IMR-90 (cell line): ENCODE results near the gene PPP1R1C. TPM values are rescaled to one million over a fixed set of nuclear protein-coding genes. Genes with fewer than 3 reads are reported as not detected.

Experiments
- ATAC-seq: fragments of 200-7000 bp; cut with Tn5 transposase; 2 replicates; pipeline ENCODE4 v1.9.1; 2020; ENCODE audit warnings: low read depth, mild to moderate bottlenecking, moderate library complexity
- BruUV-seq: library from RNA; stranded (reverse); fragments of 400-500 nt; replicated peaks from 2 replicates; lab custom pipeline; 2021; lab: Mats Ljungman, UMichigan
- CTCF ChIA-PET: fragments of 300-600 bp; formaldehyde crosslinking; extraction: SDS; loops from one replicate; lab custom pipeline; 2021; ENCODE audit warnings: antibody characterized with exemption; lab: Yijun Ruan, JAX
- POLR2A ChIA-PET: fragments of 300-600 bp; sonication (Branson Sonifier 250); formaldehyde crosslinking; loops from one replicate; lab custom pipeline; 2022; ENCODE audit warnings: antibody characterized with exemption; ENCODE audit not compliant: unreplicated experiment; lab: Charles Lee
- DNase-seq: peaks from one replicate; pipeline ENCODE4 v3.0.0; 2013
- H2AFZ ChIP-seq: replicated peaks from 2 replicates; pipeline ENCODE3; 2013; ENCODE audit warnings: low read length, mild to moderate bottlenecking; ENCODE audit not compliant: poor library complexity
- H2AK5ac ChIP-seq: 2 replicates; pipeline ENCODE4 v1.6.1; 2013; ENCODE audit warnings: low read depth, low read length, inconsistent platforms
- H2AK9ac ChIP-seq: replicated peaks from 2 replicates; pipeline ENCODE3; 2013; ENCODE audit warnings: mild to moderate bottlenecking, low read depth, low read length, moderate library complexity; ENCODE audit not compliant: poor library complexity
- H2BK120ac ChIP-seq: 2 replicates; pipeline ENCODE4 v1.6.1; 2013; ENCODE audit warnings: low read depth, low read length, inconsistent platforms
- H2BK15ac ChIP-seq: 3 replicates; pipeline ENCODE4 v1.6.1; 2013; ENCODE audit warnings: low read depth, low read length, inconsistent platforms
- H2BK20ac ChIP-seq: 2 replicates; pipeline ENCODE4 v1.6.1; 2013; ENCODE audit warnings: low read depth, mild to moderate bottlenecking, inconsistent platforms, low read length, moderate library complexity
- H2BK5ac ChIP-seq: 2 replicates; pipeline ENCODE4 v1.6.1; 2013; ENCODE audit warnings: mild to moderate bottlenecking, low read depth, low read length, inconsistent platforms; ENCODE audit not compliant: poor library complexity, severe bottlenecking
- H3K14ac ChIP-seq: replicated peaks from 2 replicates; pipeline ENCODE4 v1.6.1; 2013; ENCODE audit warnings: low read depth, low read length, inconsistent platforms
- H3K18ac ChIP-seq: 2 replicates; pipeline ENCODE4 v1.6.1; 2013; ENCODE audit warnings: low read depth, low read length, control low read depth
- H3K23ac ChIP-seq: 2 replicates; pipeline ENCODE4 v1.6.1; 2013; ENCODE audit warnings: low read depth, low read length, inconsistent platforms
- H3K27ac ChIP-seq: 2 replicates; pipeline ENCODE4 v1.5.1; 2013; ENCODE audit warnings: mild to moderate bottlenecking, control low read depth, low read length; ENCODE audit not compliant: insufficient read depth
- H3K27me3 ChIP-seq: 2 replicates; pipeline ENCODE4 v1.6.1; 2013; ENCODE audit warnings: low read length; ENCODE audit not compliant: control insufficient read depth, insufficient read depth
- H3K36me3 ChIP-seq: 2 replicates; pipeline ENCODE4 v1.6.1; 2013; ENCODE audit warnings: low read length, mixed read lengths; ENCODE audit not compliant: control insufficient read depth, insufficient read depth
- H3K4ac ChIP-seq: 2 replicates; pipeline ENCODE4 v1.6.1; 2013; ENCODE audit warnings: low read depth, low read length, inconsistent platforms
- H3K4me1 ChIP-seq: 2 replicates; pipeline ENCODE4 v1.6.1; 2013; ENCODE audit warnings: low read length, mixed read lengths; ENCODE audit not compliant: control insufficient read depth, insufficient read depth
- H3K4me2 ChIP-seq: 2 replicates; pipeline ENCODE4 v1.6.1; 2013; ENCODE audit warnings: low read depth, mild to moderate bottlenecking, control low read depth, low read length, moderate library complexity
- H3K4me3 ChIP-seq: 2 replicates; pipeline ENCODE4 v1.5.1; 2013; ENCODE audit warnings: low read depth, mild to moderate bottlenecking, control low read depth, low read length, moderate library complexity; ENCODE audit not compliant: insufficient read depth
- H3K56ac ChIP-seq: 2 replicates; pipeline ENCODE4 v1.6.1; 2013; ENCODE audit warnings: low read length, inconsistent platforms; ENCODE audit not compliant: insufficient read depth; ENCODE audit errors: extremely low read depth
- H3K79me1 ChIP-seq, 2 experiments: 2 replicates each; pipeline ENCODE4 v1.6.1; 2013; ENCODE audit warnings: low read length in 2 of 2, inconsistent platforms in 1 of 2, low read depth in 1 of 2
- H3K9ac ChIP-seq: 2 replicates; pipeline ENCODE4 v1.6.1; 2013; ENCODE audit warnings: low read depth, low read length, control low read depth
- H3K9me1 ChIP-seq: 2 replicates; pipeline ENCODE4 v1.6.1; 2013; ENCODE audit warnings: low read length, inconsistent platforms; ENCODE audit not compliant: insufficient read depth
- H3K9me3 ChIP-seq: 2 replicates; pipeline ENCODE4 v1.6.1; 2013; ENCODE audit warnings: low read length; ENCODE audit not compliant: control insufficient read depth, insufficient read depth
- H4K20me1 ChIP-seq: 2 replicates; pipeline ENCODE4 v1.6.1; 2013; ENCODE audit warnings: low read length, inconsistent platforms; ENCODE audit not compliant: insufficient read depth
- H4K5ac ChIP-seq: 2 replicates; pipeline ENCODE4 v1.6.1; 2013; ENCODE audit warnings: mild to moderate bottlenecking, low read depth, low read length, control low read depth
- H4K8ac ChIP-seq, 2 experiments: 2 replicates each; pipeline ENCODE4 v1.6.1; 2013; ENCODE audit warnings: low read depth in 2 of 2, low read length in 2 of 2, control low read depth in 1 of 2, inconsistent platforms in 1 of 2
- H4K91ac ChIP-seq: 2 replicates; pipeline ENCODE4 v1.6.1; 2013; ENCODE audit warnings: low read depth, low read length, inconsistent platforms; ENCODE audit not compliant: insufficient read depth
- BHLHE40 ChIP-seq: fragments of 150-350 bp; IDR thresholded peaks from 2 replicates; pipeline ENCODE4 v1.6.1; 2016; ENCODE audit warnings: mild to moderate bottlenecking, low read depth, low read length
- CEBPB ChIP-seq: IDR thresholded peaks from 2 replicates; pipeline ENCODE4 v1.6.1; 2012; ENCODE audit warnings: low read depth, low read length, improper control_type of control experiment
- CHD1 ChIP-seq: IDR thresholded peaks from 2 replicates; pipeline ENCODE4 v1.6.1; 2012; ENCODE audit warnings: low read depth, low read length, improper control_type of control experiment
- NFE2L2 ChIP-seq: fragments of 150-350 bp; IDR thresholded peaks from 2 replicates; pipeline ENCODE4 v1.6.1; 2016; ENCODE audit warnings: low read depth, mild to moderate bottlenecking, low read length
- POLR2A ChIP-seq: IDR thresholded peaks from 2 replicates; pipeline ENCODE4 v1.6.1; 2012; ENCODE audit warnings: mild to moderate bottlenecking, low read depth, low read length
- RFX5 ChIP-seq: IDR thresholded peaks from 2 replicates; pipeline ENCODE4 v1.8.0; 2012; ENCODE audit warnings: low read depth, mild to moderate bottlenecking, low read length, moderate library complexity
- SMC3 ChIP-seq: fragments of 150-350 bp; IDR thresholded peaks from 2 replicates; pipeline ENCODE4 v1.6.1; 2016; ENCODE audit warnings: low read depth, mild to moderate bottlenecking, antibody characterized with exemption, low read length, moderate library complexity
- WGBS, 2 experiments: methylation state at CpG; one replicate each; pipeline versions ENCODE4 v1.1.5 to v1.1.7; 2013; ENCODE audit warnings: missing lambda C conversion rate in 2 of 2; ENCODE audit not compliant: insufficient read length in 1 of 2; ENCODE audit errors: extremely low coverage in 2 of 2; 5-methylcytosine and 5-hydroxymethylcytosine counted together
- dilution Hi-C: fragments of 300-500 bp; cut with HindIII; formaldehyde crosslinking; loops from one replicate; pipeline ENCODE4 v1.14.3; 2018; ENCODE audit warnings: low sequenced_read_pairs; ENCODE audit not compliant: unreplicated experiment
- in situ Hi-C: fragments of 300-500 bp; cut with MboI; formaldehyde crosslinking; loops from 3 replicates; pipeline ENCODE4 v1.14.3; 2019; ENCODE audit warnings: low sequenced_read_pairs, inconsistent platforms, mixed read lengths
- intact Hi-C: fragments of 100-400 bp; cut with micrococcal nuclease; formaldehyde crosslinking; loops from 2 replicates; pipeline ENCODE4 v1.10.0; 2022
- polyA plus RNA-seq, 3 experiments: library from polyadenylated mRNA; depleted of rRNA; stranded (reverse); fragments of >200 nt; gene quantifications; 2 replicates each; pipeline ENCODE4 v1.2.3, GENCODE V29; 2012; ENCODE audit warnings: low replicate concordance in 1 of 3
- total RNA-seq: library from RNA; depleted of rRNA; stranded (reverse); fragments of >200 nt; gene quantifications from 2 replicates; pipeline ENCODE4 v1.2.3, GENCODE V29; 2012
- TF ChIP-seq, protein P1 (sequence below): conservative IDR thresholded peaks from 2 replicates; pipeline ENCODE4 v1.5.1; 2012; ENCODE audit warnings: mild to moderate bottlenecking, low read depth, low read length, improper control_type of control experiment
- TF ChIP-seq, protein P2 (sequence below): fragments of 150-350 bp; IDR thresholded peaks from 2 replicates; pipeline ENCODE4 v1.6.1; 2017; ENCODE audit warnings: mild to moderate bottlenecking, antibody characterized with exemption, low read length, low read depth

Gene PPP1R1C
- total and polyA plus RNA-seq, 2 of the 4 experiments (the other 2 are of a cell fraction), result 0.10 to 0.36 TPM

DNA sequence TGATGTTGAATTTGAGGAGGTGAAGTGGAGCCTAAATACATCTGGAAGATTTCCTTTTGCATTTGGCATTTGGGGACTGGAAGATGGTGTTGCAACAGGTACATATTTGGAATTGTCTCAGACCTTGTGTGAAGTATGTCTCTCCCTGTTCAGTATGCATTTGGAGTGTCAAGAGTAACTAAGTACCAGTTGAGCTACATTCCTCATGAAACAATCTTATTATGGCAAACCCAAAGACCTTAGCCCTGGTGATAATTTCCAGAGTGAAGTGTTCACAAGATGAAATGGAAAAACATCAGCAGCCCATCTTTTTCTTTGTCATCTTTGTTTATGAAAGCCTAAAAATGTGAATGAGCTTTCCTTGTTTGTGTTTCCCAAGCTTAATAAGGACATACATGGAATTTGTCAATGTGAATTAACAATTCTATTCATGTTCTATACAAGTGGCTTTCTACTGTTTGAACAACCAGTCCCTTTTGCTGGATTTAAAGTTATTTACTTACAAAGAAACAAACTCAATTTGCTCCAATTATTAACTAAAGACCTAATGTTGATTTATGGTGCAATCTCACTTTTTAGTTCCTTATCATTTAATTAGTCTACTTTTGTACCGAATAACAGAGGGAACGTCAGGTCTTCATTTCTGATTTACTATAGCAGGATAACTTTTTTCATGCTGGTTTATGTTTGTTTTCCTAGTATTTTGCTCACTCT, 42.1 kb upstream of the PPP1R1C start (continued):
- no peak for TF ChIP-seq BHLHE40

DNA sequence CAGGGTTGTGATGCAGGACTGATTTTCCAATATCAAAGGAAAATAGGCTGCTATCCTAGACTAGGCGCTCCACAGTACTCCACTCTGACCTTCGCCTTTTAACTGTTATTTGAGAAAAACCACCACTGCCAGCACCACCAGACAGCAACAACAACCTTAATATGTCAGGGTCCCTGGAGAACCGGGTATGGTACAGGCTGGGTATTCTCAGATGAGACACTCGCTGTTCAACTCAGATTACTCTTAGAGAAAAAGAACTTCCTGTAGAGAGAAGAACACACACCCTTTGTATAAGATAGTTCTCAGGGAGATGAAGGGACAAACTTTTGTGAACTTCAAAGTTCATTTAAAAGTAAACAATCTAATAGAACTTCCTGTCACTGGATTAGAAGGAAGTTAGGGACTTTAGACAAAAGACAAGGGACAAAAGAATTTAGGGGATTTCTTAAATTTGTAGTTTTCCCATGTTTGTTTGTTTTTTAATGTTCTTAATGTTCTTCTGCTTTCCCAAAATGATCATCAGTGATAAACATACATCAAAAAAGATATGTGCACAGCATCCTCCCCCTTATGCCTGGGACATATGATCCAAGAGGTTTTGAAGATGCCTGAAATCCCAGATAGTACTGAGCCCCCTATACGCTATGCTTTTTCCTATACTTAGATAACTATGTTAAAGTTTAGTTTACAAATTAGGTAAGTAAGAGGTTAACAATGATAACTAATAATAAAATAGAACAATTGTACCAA, 41.3 kb upstream of the PPP1R1C start:
- H2AFZ ChIP-seq, result no peak overlapping the region
- CTCF ChIA-PET, result interaction anchor here (1.0 kb wide), 1 partner anchor 11 kb away, joined by 4 read pairs; no protein-coding TSS in a partner anchor
- dilution Hi-C loops, result no loop called here

More for the DNA sequence above, 41.3 kb upstream of the PPP1R1C start:
- Histone ChIP-seq H3K9me3 (no peaks in the 10 kb centered on the region), H3K56ac (no peak overlapping the region), H4K20me1 (no peaks in the 10 kb centered on the region), H3K27ac (no peak overlapping the region), H3K27me3 (no peaks in the 10 kb centered on the region), H2BK20ac (no peak overlapping the region), H4K91ac (no peak overlapping the region), H3K9me1 (peaks cover 3% of the 10 kb centered on the region; the same call in 1 of the 2 replicates), H3K4me1 (peaks cover 1% of the 10 kb centered on the region; the same call in 1 of the 2 replicates), H2AK5ac (no peak overlapping the region), H3K4ac (no peak overlapping the region), H3K9ac (no peak overlapping the region), H3K4me2 (no peak overlapping the region), H2BK15ac (no peak overlapping the region), H4K5ac (no peak overlapping the region), H3K79me1 (no peaks in the 10 kb centered on the region), H2BK5ac (no peak overlapping the region), H3K36me3 (no peaks in the 10 kb centered on the region), H3K23ac (no peak overlapping the region), H2AK9ac (no peak overlapping the region), H3K18ac (no peak overlapping the region), H3K4me3 (no peak overlapping the region), H2BK120ac (no peak overlapping the region), H3K14ac (no peak overlapping the region), H4K8ac (no peak overlapping the region)
- ATAC-seq, result no peak
- no peak for DNase-seq
- no CpG with 5 or more reads among the region's 5 CpGs for WGBS, 2 experiments
- TF ChIP-seq CEBPB, result no peak
- no peak for TF ChIP-seq SMC3
- no peak for TF ChIP-seq NFE2L2
- no peak for TF ChIP-seq POLR2A
- TF ChIP-seq, protein P1, sequence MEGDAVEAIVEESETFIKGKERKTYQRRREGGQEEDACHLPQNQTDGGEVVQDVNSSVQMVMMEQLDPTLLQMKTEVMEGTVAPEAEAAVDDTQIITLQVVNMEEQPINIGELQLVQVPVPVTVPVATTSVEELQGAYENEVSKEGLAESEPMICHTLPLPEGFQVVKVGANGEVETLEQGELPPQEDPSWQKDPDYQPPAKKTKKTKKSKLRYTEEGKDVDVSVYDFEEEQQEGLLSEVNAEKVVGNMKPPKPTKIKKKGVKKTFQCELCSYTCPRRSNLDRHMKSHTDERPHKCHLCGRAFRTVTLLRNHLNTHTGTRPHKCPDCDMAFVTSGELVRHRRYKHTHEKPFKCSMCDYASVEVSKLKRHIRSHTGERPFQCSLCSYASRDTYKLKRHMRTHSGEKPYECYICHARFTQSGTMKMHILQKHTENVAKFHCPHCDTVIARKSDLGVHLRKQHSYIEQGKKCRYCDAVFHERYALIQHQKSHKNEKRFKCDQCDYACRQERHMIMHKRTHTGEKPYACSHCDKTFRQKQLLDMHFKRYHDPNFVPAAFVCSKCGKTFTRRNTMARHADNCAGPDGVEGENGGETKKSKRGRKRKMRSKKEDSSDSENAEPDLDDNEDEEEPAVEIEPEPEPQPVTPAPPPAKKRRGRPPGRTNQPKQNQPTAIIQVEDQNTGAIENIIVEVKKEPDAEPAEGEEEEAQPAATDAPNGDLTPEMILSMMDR, result no peak
- TF ChIP-seq CHD1, result no peak
- TF ChIP-seq RFX5, result no peak
- TF ChIP-seq, protein P2, sequence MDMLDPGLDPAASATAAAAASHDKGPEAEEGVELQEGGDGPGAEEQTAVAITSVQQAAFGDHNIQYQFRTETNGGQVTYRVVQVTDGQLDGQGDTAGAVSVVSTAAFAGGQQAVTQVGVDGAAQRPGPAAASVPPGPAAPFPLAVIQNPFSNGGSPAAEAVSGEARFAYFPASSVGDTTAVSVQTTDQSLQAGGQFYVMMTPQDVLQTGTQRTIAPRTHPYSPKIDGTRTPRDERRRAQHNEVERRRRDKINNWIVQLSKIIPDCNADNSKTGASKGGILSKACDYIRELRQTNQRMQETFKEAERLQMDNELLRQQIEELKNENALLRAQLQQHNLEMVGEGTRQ, result no peak
- intact Hi-C loops (loop anchor here (5.0 kb wide), 1 partner anchor 133 kb away; no protein-coding TSS in a partner anchor), in situ Hi-C loops (no loop called here)
- no TSS peak for BruUV-seq
- POLR2A ChIA-PET, result no interaction called here
